Measurements from ENCODE around the gene BCL10. TPM values are rescaled to one million over a fixed set of nuclear protein-coding genes. Genes with fewer than 3 reads are reported as not detected.
A peak's percentile ranks its signal among the peaks of the same experiment; 100 is the strongest.

BCL10 gene
- total RNA-seq, 2 donors from 2014 or later, result 49.8 to 51.9 TPM

GRCh38 chr1:85290826-85291225 lies 14.4 kb upstream of the BCL10 start:
- peaks cover 2% of the 10 kb centered on the region for H3K36me3 Mint-ChIP-seq (ENCODE audit: low read depth)
- peaks cover 2% of the 10 kb centered on the region for H3K4me1 Mint-ChIP-seq
- no peak overlapping the region for H3K27ac Mint-ChIP-seq
- H3K27me3 Mint-ChIP-seq, result peaks cover 30% of the 10 kb centered on the region
- ATAC-seq (no peak), DNase-seq (no peak)
- H3K9me3 ChIP-seq (ENCODE audit: control insufficient read depth, low read length, poor library complexity, severe bottlenecking), result no peaks in the 10 kb centered on the region
- H3K4me3 Mint-ChIP-seq, result no peak overlapping the region

DNA sequence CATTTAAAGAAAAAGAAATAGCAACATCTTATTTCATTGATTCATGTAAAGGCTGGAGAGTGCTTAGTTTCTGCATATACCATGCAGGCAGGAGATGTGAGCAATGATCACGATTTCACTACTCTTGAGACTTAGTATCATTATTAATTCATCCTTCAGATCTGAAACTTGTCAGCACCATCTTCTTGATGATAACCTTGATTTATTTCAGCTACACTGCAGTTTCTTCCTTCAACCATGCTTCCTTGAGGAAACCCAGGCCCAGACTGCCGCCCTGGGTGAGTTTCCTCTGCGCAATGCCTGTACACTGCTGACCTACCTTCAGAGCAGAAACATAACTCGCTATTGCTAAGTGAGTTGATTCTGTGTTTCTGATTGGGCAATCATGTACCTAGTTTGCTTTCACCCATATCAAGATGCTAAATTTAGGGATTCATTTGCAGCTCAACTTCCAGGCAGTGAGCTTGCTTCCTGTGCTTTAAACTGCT lies 13.5 kb upstream of the BCL10 start:
- Mint-ChIP-seq H3K27ac (no peak overlapping the region), H3K4me3 (no peak overlapping the region), H3K36me3 (ENCODE audit: low read depth) (peaks cover 2% of the 10 kb centered on the region), H3K27me3 (peaks cover 30% of the 10 kb centered on the region), H3K4me1 (peaks cover 2% of the 10 kb centered on the region)
- H3K9me3 ChIP-seq (ENCODE audit: control insufficient read depth, low read length, poor library complexity, severe bottlenecking), result no peaks in the 10 kb centered on the region
- DNase-seq (no peak), ATAC-seq (no peak)

DNA sequence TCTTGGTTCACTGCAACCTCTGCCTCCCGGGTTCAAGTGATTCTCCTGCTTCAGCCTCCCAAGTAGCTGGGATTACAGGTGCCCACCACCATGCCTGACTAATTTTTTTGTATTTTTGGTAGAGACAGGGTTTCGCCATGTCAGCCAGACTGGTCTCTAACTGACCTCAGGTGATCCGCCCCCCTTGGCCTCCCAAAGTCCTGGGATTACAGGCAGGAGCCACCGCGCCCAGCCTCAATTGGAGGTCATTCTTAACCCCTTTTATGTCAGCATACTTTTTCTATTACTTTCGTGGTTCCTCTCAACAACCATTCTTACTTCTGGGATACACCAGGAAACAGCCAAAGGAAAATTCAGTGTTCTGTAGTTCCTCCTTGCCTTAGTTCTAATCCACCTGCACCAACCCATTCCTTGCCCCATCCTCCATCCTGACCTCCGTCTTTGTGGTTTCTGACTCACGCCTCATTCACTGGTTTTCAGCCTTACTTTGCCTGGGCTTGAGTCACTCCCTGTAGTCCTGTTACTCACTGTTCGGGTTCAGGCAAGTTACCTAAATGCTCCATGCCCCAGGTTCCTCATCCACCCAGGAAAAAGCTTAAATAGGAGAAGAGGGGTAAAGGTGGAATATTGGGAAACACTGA lies 12.9 kb upstream of the BCL10 start:
- Mint-ChIP-seq H3K27me3 (peaks cover 25% of the 10 kb centered on the region), H3K36me3 (ENCODE audit: low read depth) (peaks cover 2% of the 10 kb centered on the region), H3K4me1 (no peaks in the 10 kb centered on the region), H3K27ac (no peak overlapping the region), H3K4me3 (no peak overlapping the region)
- DNase-seq (no peak), ATAC-seq (no peak)
- H3K9me3 ChIP-seq (ENCODE audit: control insufficient read depth, low read length, poor library complexity, severe bottlenecking), result no peaks in the 10 kb centered on the region

DNA sequence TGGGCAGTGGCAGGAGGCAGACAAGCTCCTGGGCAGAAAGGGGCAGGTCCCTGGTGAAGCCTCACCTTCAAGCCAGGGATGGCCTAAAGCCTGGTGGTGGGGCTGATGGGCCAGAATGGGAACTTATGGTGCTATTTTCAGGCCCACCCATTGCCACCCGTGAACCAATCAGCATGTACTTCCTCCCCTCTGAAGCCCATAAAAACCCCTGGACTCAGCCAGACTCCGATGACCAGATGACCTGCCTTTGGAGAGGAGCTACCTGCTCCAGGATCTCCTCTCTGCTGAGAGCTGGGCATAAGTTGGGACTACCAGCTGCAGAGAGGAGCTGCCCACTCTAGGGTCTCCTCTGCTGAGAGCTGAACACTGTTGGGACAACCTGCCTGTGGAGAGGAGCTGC lies 7.8 kb upstream of the BCL10 start:
- ATAC-seq, result no peak
- Mint-ChIP-seq H3K27me3 (no peaks in the 10 kb centered on the region), H3K4me3 (no peak overlapping the region), H3K36me3 (ENCODE audit: low read depth) (no peaks in the 10 kb centered on the region), H3K27ac (no peak overlapping the region), H3K4me1 (peaks cover 7% of the 10 kb centered on the region)
- DNase-seq, result no peak
- H3K9me3 ChIP-seq (ENCODE audit: control insufficient read depth, low read length, poor library complexity, severe bottlenecking), result no peaks in the 10 kb centered on the region

- no peak for DNase-seq
- no peak for ATAC-seq
- no peaks in the 10 kb centered on the region for H3K9me3 ChIP-seq (ENCODE audit: control insufficient read depth, low read length, poor library complexity, severe bottlenecking)
- Mint-ChIP-seq H3K36me3 (ENCODE audit: low read depth) (no peaks in the 10 kb centered on the region), H3K27ac (no peak overlapping the region), H3K4me3 (no peak overlapping the region), H3K4me1 (peaks cover 12% of the 10 kb centered on the region), H3K27me3 (no peaks in the 10 kb centered on the region)
These were observed 7.2 kb upstream of the BCL10 start for GRCh38 chr1:85283475-85284199.

GRCh38 chr1:85282424-85282823 lies 6.0 kb upstream of the BCL10 start:
- Mint-ChIP-seq H3K27me3 (no peaks in the 10 kb centered on the region), H3K4me1 (peaks cover 13% of the 10 kb centered on the region), H3K4me3 (no peak overlapping the region), H3K36me3 (ENCODE audit: low read depth) (no peaks in the 10 kb centered on the region), H3K27ac (no peak overlapping the region)
- no peak for DNase-seq
- ATAC-seq, result peak; percentile 48
- H3K9me3 ChIP-seq (ENCODE audit: control insufficient read depth, low read length, poor library complexity, severe bottlenecking), result no peaks in the 10 kb centered on the region

DNA sequence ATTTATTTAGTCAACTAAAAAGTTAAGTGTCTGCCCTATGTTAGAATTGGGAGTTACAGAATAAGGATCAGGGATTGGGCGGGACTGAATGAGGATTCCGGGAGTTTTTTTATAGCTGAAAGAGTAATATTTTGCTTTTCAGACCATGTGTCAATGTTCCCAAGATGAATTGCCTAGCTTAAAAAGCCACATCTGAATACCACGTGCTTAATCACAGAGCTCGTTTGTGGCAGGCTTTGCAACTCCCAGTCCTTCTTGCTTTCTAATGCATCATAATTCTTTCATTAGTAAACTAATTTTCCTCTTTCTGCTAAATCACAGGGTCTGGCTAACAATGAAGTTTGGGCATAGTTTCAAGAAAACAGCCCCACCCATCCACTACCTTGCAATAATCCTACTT lies 4.2 kb upstream of the BCL10 start:
- ATAC-seq (no peak), DNase-seq (no peak)
- no peaks in the 10 kb centered on the region for H3K9me3 ChIP-seq (ENCODE audit: control insufficient read depth, low read length, poor library complexity, severe bottlenecking)
- Mint-ChIP-seq H3K4me3 (no peak overlapping the region), H3K27ac (no peak overlapping the region), H3K27me3 (no peaks in the 10 kb centered on the region), H3K4me1 (peaks cover 18% of the 10 kb centered on the region), H3K36me3 (ENCODE audit: low read depth) (no peaks in the 10 kb centered on the region)

GRCh38 chr1:85279458-85280080 lies 3.1 kb upstream of the BCL10 start:
- ATAC-seq (no peak), DNase-seq (no peak)
- no peaks in the 10 kb centered on the region for H3K9me3 ChIP-seq (ENCODE audit: control insufficient read depth, low read length, poor library complexity, severe bottlenecking)
- no peaks in the 10 kb centered on the region for H3K27me3 Mint-ChIP-seq
- H3K4me1 Mint-ChIP-seq, result peaks cover 27% of the 10 kb centered on the region
- peak overlapping the region; percentile 42 for H3K4me3 Mint-ChIP-seq
- no peaks in the 10 kb centered on the region for H3K36me3 Mint-ChIP-seq (ENCODE audit: low read depth)
- H3K27ac Mint-ChIP-seq, result peak overlapping the region; percentile 51

DNA sequence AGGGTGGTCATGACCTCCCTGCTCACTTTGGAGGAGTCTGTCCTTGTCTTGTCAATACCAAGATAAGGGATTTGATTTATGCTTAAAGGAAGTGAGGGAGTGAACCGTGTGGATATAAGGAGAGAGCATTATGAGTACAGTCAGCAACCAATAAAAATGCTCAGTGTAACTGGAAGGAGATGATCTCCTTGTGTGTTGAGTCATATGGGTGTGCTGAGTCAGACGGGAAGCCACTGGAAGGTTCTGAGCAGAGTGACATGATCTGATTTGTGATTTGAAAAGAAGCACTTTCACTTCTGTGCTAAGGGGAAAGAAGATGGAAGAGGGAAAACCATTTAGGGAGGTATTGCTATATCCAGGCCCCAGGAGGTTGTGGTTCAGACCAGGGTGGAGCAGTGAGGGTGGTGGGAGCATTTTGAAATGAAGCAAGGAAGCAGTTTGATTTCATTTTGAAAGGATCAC lies 2.5 kb upstream of the BCL10 start:
- no peaks in the 10 kb centered on the region for H3K9me3 ChIP-seq (ENCODE audit: control insufficient read depth, low read length, poor library complexity, severe bottlenecking)
- Mint-ChIP-seq H3K27me3 (no peaks in the 10 kb centered on the region), H3K4me3 (peak overlapping the region; percentile 42), H3K4me1 (peaks cover 33% of the 10 kb centered on the region), H3K36me3 (ENCODE audit: low read depth) (no peaks in the 10 kb centered on the region), H3K27ac (peak overlapping the region; percentile 51)
- DNase-seq (no peak), ATAC-seq (no peak)

GRCh38 chr1:85277802-85278201 lies 1.4 kb upstream of the BCL10 start:
- Mint-ChIP-seq H3K36me3 (ENCODE audit: low read depth) (peaks cover 3% of the 10 kb centered on the region), H3K27me3 (no peaks in the 10 kb centered on the region), H3K4me3 (no peak overlapping the region), H3K4me1 (peaks cover 43% of the 10 kb centered on the region), H3K27ac (peak overlapping the region; percentile 89)
- no peaks in the 10 kb centered on the region for H3K9me3 ChIP-seq (ENCODE audit: control insufficient read depth, low read length, poor library complexity, severe bottlenecking)
- ATAC-seq, result no peak
- no peak for DNase-seq

GRCh38 chr1:85276978-85277639 lies 677 bp upstream of the BCL10 start:
- Mint-ChIP-seq H3K27ac (peak overlapping the region; percentile 89), H3K36me3 (ENCODE audit: low read depth) (peaks cover 4% of the 10 kb centered on the region), H3K4me1 (peaks cover 46% of the 10 kb centered on the region), H3K27me3 (no peaks in the 10 kb centered on the region), H3K4me3 (peak overlapping the region; percentile 94)
- no peak for DNase-seq
- no peak for ATAC-seq
- H3K9me3 ChIP-seq (ENCODE audit: control insufficient read depth, low read length, poor library complexity, severe bottlenecking), result no peaks in the 10 kb centered on the region

DNA sequence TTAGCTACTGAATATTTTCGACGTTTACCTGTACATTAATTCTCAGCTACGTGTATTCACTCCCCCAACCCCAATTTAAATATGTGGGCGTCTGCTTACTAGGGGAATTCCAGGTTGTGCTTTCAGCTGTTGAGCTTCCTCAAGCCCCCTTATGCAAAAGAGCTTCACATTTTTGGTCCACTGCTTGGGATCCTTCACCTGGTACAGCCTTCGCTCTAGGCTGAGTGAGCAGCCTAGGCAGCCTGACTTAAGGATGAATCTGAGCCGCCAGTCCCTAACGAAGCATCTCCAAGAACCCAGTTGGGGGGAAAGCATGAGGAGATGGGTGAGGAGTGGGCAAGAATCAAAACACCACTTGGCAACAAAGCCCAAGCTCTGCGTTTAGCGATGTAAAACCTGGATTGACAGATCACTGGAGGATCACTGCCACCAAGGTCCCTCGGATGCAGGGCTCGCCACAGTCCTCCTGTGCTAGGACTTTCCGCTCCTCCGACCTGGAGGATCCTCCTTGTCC lies 674 bp downstream of the BCL10 start:
- peak in 1 of 3 donors; percentile 26 for DNase-seq
- no peak for ATAC-seq

GRCh38 chr1:85274969-85275453 lies 1.4 kb downstream of the BCL10 start:
- Mint-ChIP-seq H3K36me3 (ENCODE audit: low read depth) (peaks cover 4% of the 10 kb centered on the region), H3K4me3 (peak overlapping the region; percentile 94), H3K27ac (peak overlapping the region; percentile 89), H3K27me3 (no peaks in the 10 kb centered on the region), H3K4me1 (peaks cover 54% of the 10 kb centered on the region)
- ATAC-seq (no peak), DNase-seq (no peak)
- H3K9me3 ChIP-seq (ENCODE audit: control insufficient read depth, low read length, poor library complexity, severe bottlenecking), result no peaks in the 10 kb centered on the region

More for the DNA sequence above, 674 bp downstream of the BCL10 start:
- Mint-ChIP-seq H3K36me3 (ENCODE audit: low read depth) (peaks cover 4% of the 10 kb centered on the region), H3K4me3 (peak overlapping the region; percentile 94), H3K27ac (peak overlapping the region; percentile 89), H3K4me1 (peaks cover 54% of the 10 kb centered on the region), H3K27me3 (no peaks in the 10 kb centered on the region)
- no peaks in the 10 kb centered on the region for H3K9me3 ChIP-seq (ENCODE audit: control insufficient read depth, low read length, poor library complexity, severe bottlenecking)

Measured in T-helper 17 cell (primary cell).